Left hindlimb (tissue), 1 donor: Measurements from ENCODE around the gene LRP5.
"Not testable (repeated sequence)": the region's sequence is repeated elsewhere in the genome, so short reads cannot be mapped to it uniquely, and the experiment has no call there.

Source experiments
- DNase-seq: peaks from one replicate; pipeline ENCODE4 v3.0.0-alpha.2; 2018

LRP5 gene

GRCh38 chr11:68424981-68425865 lies 112.8 kb downstream of the LRP5 start:
- DNase-seq = no peak

GRCh38 chr11:68425866-68426380 lies 113.5 kb downstream of the LRP5 start:
- DNase-seq = no peak

- DNase-seq = no peak
Measured at GRCh38 chr11:68429661-68430060, 117.3 kb downstream of the LRP5 start.

- no peak for DNase-seq
Measured at GRCh38 chr11:68430384-68430783, 118.0 kb downstream of the LRP5 start.

GRCh38 chr11:68430801-68431200 lies 118.4 kb downstream of the LRP5 start:
- DNase-seq = no peak

- DNase-seq = no peak
Measured at GRCh38 chr11:68431984-68432645, 119.7 kb downstream of the LRP5 start.

- no peak for DNase-seq
Measured at GRCh38 chr11:68432874-68433273, 120.5 kb downstream of the LRP5 start.

- no peak for DNase-seq
Measured at GRCh38 chr11:68433541-68433940, 121.2 kb downstream of the LRP5 start.

GRCh38 chr11:68434159-68434558 lies 121.8 kb downstream of the LRP5 start:
- DNase-seq = not testable (repeated sequence)

GRCh38 chr11:68436162-68436888 lies 123.9 kb downstream of the LRP5 start:
- DNase-seq = no peak

- DNase-seq = no peak
Measured at GRCh38 chr11:68436985-68437926, 124.9 kb downstream of the LRP5 start.

GRCh38 chr11:68437927-68438657 lies 125.7 kb downstream of the LRP5 start:
- no peak for DNase-seq

- no peak for DNase-seq
Measured at GRCh38 chr11:68438658-68439259, 126.4 kb downstream of the LRP5 start.

GRCh38 chr11:68439355-68440065 lies 127.1 kb downstream of the LRP5 start:
- no peak for DNase-seq

GRCh38 chr11:68440224-68440623 lies 127.8 kb downstream of the LRP5 start:
- no peak for DNase-seq

GRCh38 chr11:68441466-68442230 lies 129.3 kb downstream of the LRP5 start:
- DNase-seq = no peak

- no peak for DNase-seq
Measured at GRCh38 chr11:68442433-68442832, 130.0 kb downstream of the LRP5 start.

GRCh38 chr11:68444566-68444965 lies 132.2 kb downstream of the LRP5 start:
- DNase-seq = no peak

- no peak for DNase-seq
Measured at GRCh38 chr11:68445531-68446035, 133.2 kb downstream of the LRP5 start.
